Smooth muscle cell (in vitro differentiated cells): ENCODE data around the gene DUSP12. TPM values are rescaled to one million over a fixed set of nuclear protein-coding genes. Genes with fewer than 3 reads are reported as not detected.

Source experiments
- DNase-seq: peaks from one replicate; lab custom pipeline; 2025; ENCODE audit not compliant: unreplicated experiment; lab: John Stamatoyannopoulos, UW
- H2AFZ ChIP-seq: fragments of 200-600 bp; sonication (generic); 2 replicates; pipeline ENCODE4 v1.6.0; 2016; ENCODE audit warnings: antibody characterized with exemption, low read depth, mild to moderate bottlenecking
- H3F3A ChIP-seq: fragments of 200-600 bp; sonication (generic); 2 replicates; pipeline ENCODE4 v1.6.0; 2017; ENCODE audit warnings: antibody characterized with exemption, low read depth
- H3K27ac ChIP-seq: fragments of 200-600 bp; sonication (generic); 2 replicates; pipeline ENCODE4 v1.5.1; 2016; ENCODE audit warnings: low read depth, mild to moderate bottlenecking
- H3K27me3 ChIP-seq: fragments of 200-600 bp; sonication (generic); 2 replicates; pipeline ENCODE4 v1.6.1; 2016; ENCODE audit warnings: low read depth, mild to moderate bottlenecking
- H3K36me3 ChIP-seq: fragments of 200-600 bp; sonication (generic); 2 replicates; pipeline ENCODE4 v1.5.1; 2016; ENCODE audit warnings: low read depth
- H3K4me1 ChIP-seq: fragments of 200-600 bp; sonication (generic); 2 replicates; pipeline ENCODE4 v1.5.1; 2016; ENCODE audit warnings: low read depth
- H3K4me2 ChIP-seq: fragments of 200-600 bp; sonication (generic); 2 replicates; pipeline ENCODE4 v1.6.0; 2016; ENCODE audit warnings: mild to moderate bottlenecking
- H3K4me3 ChIP-seq: fragments of 200-600 bp; sonication (generic); 2 replicates; pipeline ENCODE4 v1.5.1; 2016; ENCODE audit warnings: mild to moderate bottlenecking
- H3K79me2 ChIP-seq: fragments of 200-600 bp; sonication (generic); 2 replicates; pipeline ENCODE4 v1.6.0; 2016; ENCODE audit warnings: low read depth, mild to moderate bottlenecking
- H3K9ac ChIP-seq: fragments of 200-600 bp; sonication (generic); 2 replicates; pipeline ENCODE4 v1.6.0; 2016; ENCODE audit warnings: low read depth
- H3K9me3 ChIP-seq: fragments of 200-600 bp; sonication (generic); replicated peaks from 2 replicates; pipeline ENCODE4 v1.5.1; 2016; ENCODE audit warnings: low read depth
- H4K20me1 ChIP-seq: fragments of 200-600 bp; sonication (generic); 2 replicates; pipeline ENCODE4 v1.6.0; 2016; ENCODE audit warnings: low read depth
- WGBS: methylation state at CpG from one replicate; pipeline ENCODE4 v1.1.7; 2016; ENCODE audit warnings: low lambda C conversion rate; 5-methylcytosine and 5-hydroxymethylcytosine counted together
- polyA plus RNA-seq: library from polyadenylated mRNA; unstranded; fragments of >200 nt; fragmentation: Nextera tagmentation; extraction: Ambion mirVana; gene quantifications from 2 replicates; pipeline ENCODE4 v1.2.1, GENCODE V29; 2016
- total RNA-seq: library from RNA; depleted of rRNA; stranded (reverse); fragments of >200 nt; gene quantifications from 2 replicates; pipeline ENCODE4 v1.2.3, GENCODE V29; 2014
- TF ChIP-seq, protein P1 (sequence below): fragments of 200-600 bp; sonication (generic); IDR thresholded peaks from 2 replicates; pipeline ENCODE4 v1.5.1; 2017; ENCODE audit warnings: borderline replicate concordance, mild to moderate bottlenecking, antibody characterized with exemption; ENCODE audit not compliant: insufficient read depth, poor library complexity, severe bottlenecking

The DUSP12 gene, protein sequence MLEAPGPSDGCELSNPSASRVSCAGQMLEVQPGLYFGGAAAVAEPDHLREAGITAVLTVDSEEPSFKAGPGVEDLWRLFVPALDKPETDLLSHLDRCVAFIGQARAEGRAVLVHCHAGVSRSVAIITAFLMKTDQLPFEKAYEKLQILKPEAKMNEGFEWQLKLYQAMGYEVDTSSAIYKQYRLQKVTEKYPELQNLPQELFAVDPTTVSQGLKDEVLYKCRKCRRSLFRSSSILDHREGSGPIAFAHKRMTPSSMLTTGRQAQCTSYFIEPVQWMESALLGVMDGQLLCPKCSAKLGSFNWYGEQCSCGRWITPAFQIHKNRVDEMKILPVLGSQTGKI
- total RNA-seq (39.3 and 45.7 TPM in 2 replicates), polyA plus RNA-seq (39.2 and 41.8 TPM in 2 replicates)

DNA sequence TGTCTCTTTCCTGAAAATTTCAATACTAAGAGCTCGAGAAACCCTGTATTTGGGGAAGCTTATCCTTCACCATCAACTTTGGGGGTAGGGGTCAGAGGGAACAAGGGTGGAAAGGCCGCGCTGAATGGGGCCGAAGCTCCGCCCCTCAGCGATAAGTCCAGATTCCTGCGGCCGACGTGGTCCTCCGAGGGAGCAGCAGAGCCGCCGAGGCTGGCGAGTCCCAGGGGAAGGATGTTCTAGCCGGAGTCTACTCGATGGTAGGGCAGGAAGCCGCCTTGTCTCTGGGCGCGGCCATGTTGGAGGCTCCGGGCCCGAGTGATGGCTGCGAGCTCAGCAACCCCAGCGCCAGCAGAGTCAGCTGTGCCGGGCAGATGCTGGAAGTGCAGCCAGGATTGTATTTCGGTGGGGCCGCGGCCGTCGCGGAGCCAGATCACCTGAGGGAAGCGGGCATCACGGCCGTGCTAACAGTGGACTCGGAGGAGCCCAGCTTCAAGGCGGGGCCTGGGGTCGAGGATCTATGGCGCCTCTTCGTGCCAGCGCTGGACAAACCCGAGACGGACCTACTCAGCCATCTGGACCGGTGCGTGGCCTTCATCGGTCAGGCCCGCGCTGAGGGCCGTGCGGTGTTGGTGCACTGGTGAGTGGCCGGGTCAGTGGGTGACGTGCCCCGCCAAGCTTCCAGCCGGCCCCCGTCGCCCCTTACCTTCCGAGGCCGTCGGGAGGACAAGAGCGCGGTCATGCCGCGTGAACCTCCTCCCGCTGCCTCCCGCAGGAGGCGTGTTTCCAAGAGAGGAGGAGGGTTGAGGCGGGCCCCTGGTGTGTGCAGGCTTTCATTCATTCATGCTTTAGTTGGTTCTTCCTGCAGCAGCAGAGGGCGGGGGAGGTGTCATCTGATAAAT lies at the start of gene DUSP12:
Gene DUSP12 (plus strand): TSS at position 278 of the 899 bp plus-strand sequence. CDS start 16 bp downstream, at position 294.
- peak within 1 kb of the TSS; percentile 82 for H3K27ac ChIP-seq
- no peaks in the 10 kb centered on the region for H3F3A ChIP-seq
- WGBS: under 1% methylated on average over 64 of the region's 65 CpGs
- peak within 1 kb of the TSS; percentile 85 for H3K9ac ChIP-seq
- H4K20me1 ChIP-seq: peaks cover 19% of the 10 kb centered on the region
- TF ChIP-seq, protein P1, sequence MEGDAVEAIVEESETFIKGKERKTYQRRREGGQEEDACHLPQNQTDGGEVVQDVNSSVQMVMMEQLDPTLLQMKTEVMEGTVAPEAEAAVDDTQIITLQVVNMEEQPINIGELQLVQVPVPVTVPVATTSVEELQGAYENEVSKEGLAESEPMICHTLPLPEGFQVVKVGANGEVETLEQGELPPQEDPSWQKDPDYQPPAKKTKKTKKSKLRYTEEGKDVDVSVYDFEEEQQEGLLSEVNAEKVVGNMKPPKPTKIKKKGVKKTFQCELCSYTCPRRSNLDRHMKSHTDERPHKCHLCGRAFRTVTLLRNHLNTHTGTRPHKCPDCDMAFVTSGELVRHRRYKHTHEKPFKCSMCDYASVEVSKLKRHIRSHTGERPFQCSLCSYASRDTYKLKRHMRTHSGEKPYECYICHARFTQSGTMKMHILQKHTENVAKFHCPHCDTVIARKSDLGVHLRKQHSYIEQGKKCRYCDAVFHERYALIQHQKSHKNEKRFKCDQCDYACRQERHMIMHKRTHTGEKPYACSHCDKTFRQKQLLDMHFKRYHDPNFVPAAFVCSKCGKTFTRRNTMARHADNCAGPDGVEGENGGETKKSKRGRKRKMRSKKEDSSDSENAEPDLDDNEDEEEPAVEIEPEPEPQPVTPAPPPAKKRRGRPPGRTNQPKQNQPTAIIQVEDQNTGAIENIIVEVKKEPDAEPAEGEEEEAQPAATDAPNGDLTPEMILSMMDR: no peak
- peak within 1 kb of the TSS; percentile 84 for H2AFZ ChIP-seq
- peak within 1 kb of the TSS; percentile 88 for H3K4me2 ChIP-seq
- no peaks in the 10 kb centered on the region for H3K9me3 ChIP-seq
- peak within 1 kb of the TSS; percentile 77 for H3K4me3 ChIP-seq
- DNase-seq: peak; percentile 86
- H3K79me2 ChIP-seq: peaks cover 33% of the 10 kb centered on the region
- H3K27me3 ChIP-seq: no peaks in the 10 kb centered on the region
- peaks cover 22% of the 10 kb centered on the region for H3K36me3 ChIP-seq
- peaks cover 5% of the 10 kb centered on the region for H3K4me1 ChIP-seq

DNA sequence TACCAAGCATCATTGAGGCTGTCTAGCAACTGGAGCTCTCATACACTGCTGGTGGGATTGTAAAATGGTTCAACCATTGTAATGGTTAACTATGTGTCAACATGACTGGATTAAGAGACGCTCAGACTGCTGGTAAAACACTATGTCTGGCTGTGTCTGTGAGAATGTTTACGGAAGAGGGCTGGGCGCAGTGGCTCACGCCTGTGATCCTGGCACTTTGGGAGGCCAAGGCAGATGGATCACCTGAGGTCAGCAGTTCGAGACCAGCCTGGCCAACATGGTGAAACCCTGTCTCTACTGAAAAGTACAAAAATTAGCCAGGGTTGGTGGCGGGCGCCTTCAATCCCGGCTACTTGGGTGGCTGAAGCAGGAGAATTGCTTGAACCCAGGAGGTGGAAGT lies 47.3 kb upstream of the DUSP12 start:
- H3K9me3 ChIP-seq: no peaks in the 10 kb centered on the region
- no peak overlapping the region for H3K27ac ChIP-seq
- TF ChIP-seq, protein P1: no peak
- H3K4me2 ChIP-seq: no peak overlapping the region
- H3F3A ChIP-seq: no peaks in the 10 kb centered on the region
- 52% methylated on average over 8 of the region's 8 CpGs for WGBS
- no peak for DNase-seq
- H2AFZ ChIP-seq: no peak overlapping the region
- H3K4me3 ChIP-seq: no peak overlapping the region
- no peak overlapping the region for H3K9ac ChIP-seq
- no peaks in the 10 kb centered on the region for H3K36me3 ChIP-seq
- H3K27me3 ChIP-seq: peaks cover 2% of the 10 kb centered on the region
- H3K4me1 ChIP-seq: no peaks in the 10 kb centered on the region
- no peaks in the 10 kb centered on the region for H3K79me2 ChIP-seq
- no peaks in the 10 kb centered on the region for H4K20me1 ChIP-seq

DNA sequence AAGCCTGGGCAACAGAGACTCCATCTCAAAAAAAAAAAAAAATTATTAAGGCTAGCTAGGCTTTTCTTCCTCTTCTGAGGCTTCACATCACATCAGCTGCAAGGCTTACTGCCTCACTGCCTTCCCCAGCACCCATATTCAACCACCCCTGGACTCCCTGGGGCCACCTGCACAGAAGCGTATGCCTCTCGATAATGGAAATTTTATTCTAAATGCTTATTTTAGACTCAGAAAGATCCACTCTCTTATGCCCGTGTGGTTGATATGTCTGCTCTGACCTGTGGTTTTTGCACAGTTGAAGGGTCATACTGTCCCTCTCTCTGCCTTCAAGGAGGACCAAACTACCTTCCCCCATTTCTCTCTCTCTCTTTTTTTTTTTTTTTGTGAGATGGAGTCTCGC lies 44.0 kb upstream of the DUSP12 start:
- no peak for DNase-seq
- H3K9ac ChIP-seq: no peak overlapping the region
- no peaks in the 10 kb centered on the region for H3K9me3 ChIP-seq
- TF ChIP-seq, protein P1: no peak
- H3K4me2 ChIP-seq: no peak overlapping the region
- H3K4me3 ChIP-seq: no peak overlapping the region
- no peak overlapping the region for H2AFZ ChIP-seq
- H3K36me3 ChIP-seq: no peaks in the 10 kb centered on the region
- H4K20me1 ChIP-seq: no peaks in the 10 kb centered on the region
- WGBS: 81% methylated on average over 4 of the region's 4 CpGs
- no peaks in the 10 kb centered on the region for H3F3A ChIP-seq
- no peaks in the 10 kb centered on the region for H3K4me1 ChIP-seq
- no peaks in the 10 kb centered on the region for H3K27me3 ChIP-seq
- peak overlapping the region; percentile 97 for H3K27ac ChIP-seq
- no peaks in the 10 kb centered on the region for H3K79me2 ChIP-seq
